ENCODE results near the gene ABLIM2. TPM values are rescaled to one million over a fixed set of nuclear protein-coding genes. Genes with fewer than 3 reads are reported as not detected.
A peak's percentile ranks its signal among the peaks of the same experiment; 100 is the strongest.

Gene ABLIM2
- total RNA-seq, 1 experiment from 2014 or later = 1.0 TPM

DNA sequence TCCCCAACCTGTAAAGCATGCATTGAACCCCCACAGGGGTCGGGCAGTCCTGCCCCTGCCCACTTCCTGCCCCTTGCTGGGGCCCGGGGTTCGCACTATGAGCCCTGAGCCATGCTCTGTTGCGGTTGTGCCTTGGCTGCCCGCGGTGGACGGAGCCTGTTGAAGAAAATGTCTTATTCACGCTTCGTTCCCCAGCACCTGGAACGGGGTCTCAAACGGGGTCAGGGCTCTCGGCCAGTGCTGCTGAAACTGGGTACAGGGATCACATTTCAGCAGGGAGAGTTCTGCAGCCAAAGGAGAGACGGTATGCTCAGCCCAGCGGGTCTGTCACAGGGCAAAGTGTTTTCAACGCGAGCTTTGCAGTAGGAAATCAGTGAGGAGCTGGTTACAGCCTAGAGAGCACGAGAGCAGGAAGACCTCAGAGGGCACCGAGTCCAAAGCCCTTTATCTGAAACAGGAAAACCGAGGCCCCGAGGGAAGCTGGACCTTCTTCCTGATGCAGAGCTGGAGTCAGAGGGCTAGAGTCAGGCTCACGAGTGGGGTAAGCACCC is 172.6 kb downstream of the ABLIM2 start:
- Histone ChIP-seq H3K9ac (ENCODE audit: extremely low read depth, insufficient read length, low read length) (no peak overlapping the region), H3K23me2 (ENCODE audit: insufficient read length, low read depth, low read length, poor library complexity, severe bottlenecking) (no peaks in the 10 kb centered on the region), H4K91ac (ENCODE audit: insufficient read length, low read depth, low read length) (no peak overlapping the region), H4K5ac (ENCODE audit: insufficient read length, low read depth, low read length) (no peak overlapping the region), H3K9me3 (ENCODE audit: control insufficient read depth, low read depth, low read length) (no peaks in the 10 kb centered on the region), H2BK5ac (ENCODE audit: insufficient read length, low read length) (no peak overlapping the region), H3K23ac (ENCODE audit: insufficient read length, low read depth, low read length) (no peak overlapping the region), H3K14ac (ENCODE audit: insufficient read depth, low read length) (no peak overlapping the region), H2BK12ac (ENCODE audit: insufficient read length, low read depth, low read length) (no peak overlapping the region), H3K79me1 (ENCODE audit: insufficient read depth, low read depth, low read length, poor library complexity, severe bottlenecking) (no peaks in the 10 kb centered on the region), H3K18ac (ENCODE audit: insufficient read length, low read depth, low read length) (no peak overlapping the region), H2AK5ac (ENCODE audit: insufficient read length, low read length) (no peak overlapping the region), H3K4me1 (ENCODE audit: insufficient read depth, low read length) (no peaks in the 10 kb centered on the region), H4K20me1 (ENCODE audit: control insufficient read depth, insufficient read depth, insufficient read length) (no peaks in the 10 kb centered on the region), H2BK20ac (ENCODE audit: low read depth, low read length, poor library complexity, severe bottlenecking) (no peak overlapping the region), H4K8ac (replicated peaks; ENCODE audit: insufficient read length, low read depth, low read length) (no peak overlapping the region), H3K27ac (ENCODE audit: insufficient read length, low read depth, low read length) (no peak overlapping the region), H3K56ac (ENCODE audit: insufficient read length, low read depth, low read length) (no peak overlapping the region), H2BK15ac (ENCODE audit: low read depth, low read length) (no peak overlapping the region), H3K4ac (ENCODE audit: low read depth, low read length) (no peak overlapping the region), H3K4me2 (ENCODE audit: insufficient read depth, insufficient read length, low read length) (no peak overlapping the region), H2AFZ (ENCODE audit: low read length) (no peak overlapping the region), H3T11ph (ENCODE audit: low read length) (no peak overlapping the region), H3K27me3 (ENCODE audit: insufficient read depth, low read length) (no peaks in the 10 kb centered on the region), H2BK120ac (ENCODE audit: low read depth, low read length, poor library complexity, severe bottlenecking) (no peak overlapping the region), H3K79me2 (ENCODE audit: insufficient read depth, low read length) (no peaks in the 10 kb centered on the region)
- Mint-ChIP-seq H3K36me3 (ENCODE audit: insufficient read depth in 1 of 3, low read depth in 3 of 3) (peaks cover 0 to 4% (median 3%) of the 10 kb centered on the region in 3 experiments; a peak in 2 of 7 replicates), H3K9me3 (peaks cover 0 to 4% of the 10 kb centered on the region in 2 experiments; a peak in 3 of 5 replicates), H3K4me3 (no peak overlapping the region), H3K4me1 (peaks cover 6 to 9% of the 10 kb centered on the region in 2 experiments), H3K27ac (peak overlapping the region in 2 of 3 experiments; percentile 16 to 85; a peak in 3 of 7 replicates), H3K27me3 (ENCODE audit: low read depth) (no peaks in the 10 kb centered on the region)
- DNase-seq = no peak
- TF ChIP-seq, protein P1, sequence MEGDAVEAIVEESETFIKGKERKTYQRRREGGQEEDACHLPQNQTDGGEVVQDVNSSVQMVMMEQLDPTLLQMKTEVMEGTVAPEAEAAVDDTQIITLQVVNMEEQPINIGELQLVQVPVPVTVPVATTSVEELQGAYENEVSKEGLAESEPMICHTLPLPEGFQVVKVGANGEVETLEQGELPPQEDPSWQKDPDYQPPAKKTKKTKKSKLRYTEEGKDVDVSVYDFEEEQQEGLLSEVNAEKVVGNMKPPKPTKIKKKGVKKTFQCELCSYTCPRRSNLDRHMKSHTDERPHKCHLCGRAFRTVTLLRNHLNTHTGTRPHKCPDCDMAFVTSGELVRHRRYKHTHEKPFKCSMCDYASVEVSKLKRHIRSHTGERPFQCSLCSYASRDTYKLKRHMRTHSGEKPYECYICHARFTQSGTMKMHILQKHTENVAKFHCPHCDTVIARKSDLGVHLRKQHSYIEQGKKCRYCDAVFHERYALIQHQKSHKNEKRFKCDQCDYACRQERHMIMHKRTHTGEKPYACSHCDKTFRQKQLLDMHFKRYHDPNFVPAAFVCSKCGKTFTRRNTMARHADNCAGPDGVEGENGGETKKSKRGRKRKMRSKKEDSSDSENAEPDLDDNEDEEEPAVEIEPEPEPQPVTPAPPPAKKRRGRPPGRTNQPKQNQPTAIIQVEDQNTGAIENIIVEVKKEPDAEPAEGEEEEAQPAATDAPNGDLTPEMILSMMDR (conservative IDR thresholded peaks at IDR 0.05) = no peak
- no CpG with 5 or more reads among the region's 21 CpGs for WGBS (ENCODE audit: extremely low coverage, insufficient read length, low lambda C conversion rate)
